ENCODE measurements around the gene ROR2.

DNA sequence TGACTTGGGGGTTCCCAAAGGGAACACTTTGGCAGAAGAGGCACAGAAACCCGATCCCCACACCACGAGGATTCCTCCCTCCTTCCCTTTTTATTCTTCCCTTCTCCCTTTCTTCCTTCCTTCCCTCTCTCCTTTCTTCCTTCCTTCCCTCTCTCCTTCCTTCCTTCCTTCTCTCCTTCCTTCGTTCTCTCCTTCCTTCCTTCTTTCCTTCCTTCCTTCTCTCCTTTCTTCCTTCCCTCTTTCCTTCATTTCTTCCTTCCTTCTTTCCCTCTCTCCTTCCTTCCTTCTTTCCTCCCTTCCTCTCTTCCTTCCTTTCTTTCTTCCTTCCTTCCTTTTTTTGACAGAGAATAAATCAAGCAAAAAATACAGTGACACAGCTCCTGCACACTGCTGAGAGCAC lies 358.4 kb downstream of the ROR2 start:
- TF ChIP-seq CEBPB (IDR thresholded peaks at IDR 0.05) (no peak), TAF1 (IDR thresholded peaks at IDR 0.05; ENCODE audit: low read depth) (no peak), CREB1 (IDR thresholded peaks at IDR 0.05; ENCODE audit: low read depth) (no peak), TCF12 (IDR thresholded peaks at IDR 0.05; ENCODE audit: low read depth) (no peak), RAD21 (IDR thresholded peaks at IDR 0.05; ENCODE audit: low read depth) (no peak), EP300 (IDR thresholded peaks at IDR 0.05; ENCODE audit: borderline replicate concordance) (no peak), TEAD4 (IDR thresholded peaks at IDR 0.05) (no peak), EGR1 (IDR thresholded peaks at IDR 0.05) (no peak), FOXM1 (IDR thresholded peaks at IDR 0.05; ENCODE audit: borderline replicate concordance, low read depth) (no peak), NFIC (IDR thresholded peaks at IDR 0.05) (no peak), ZBTB7A (IDR thresholded peaks at IDR 0.05; ENCODE audit: low read depth) (no peak)
- TF ChIP-seq, protein P1, sequence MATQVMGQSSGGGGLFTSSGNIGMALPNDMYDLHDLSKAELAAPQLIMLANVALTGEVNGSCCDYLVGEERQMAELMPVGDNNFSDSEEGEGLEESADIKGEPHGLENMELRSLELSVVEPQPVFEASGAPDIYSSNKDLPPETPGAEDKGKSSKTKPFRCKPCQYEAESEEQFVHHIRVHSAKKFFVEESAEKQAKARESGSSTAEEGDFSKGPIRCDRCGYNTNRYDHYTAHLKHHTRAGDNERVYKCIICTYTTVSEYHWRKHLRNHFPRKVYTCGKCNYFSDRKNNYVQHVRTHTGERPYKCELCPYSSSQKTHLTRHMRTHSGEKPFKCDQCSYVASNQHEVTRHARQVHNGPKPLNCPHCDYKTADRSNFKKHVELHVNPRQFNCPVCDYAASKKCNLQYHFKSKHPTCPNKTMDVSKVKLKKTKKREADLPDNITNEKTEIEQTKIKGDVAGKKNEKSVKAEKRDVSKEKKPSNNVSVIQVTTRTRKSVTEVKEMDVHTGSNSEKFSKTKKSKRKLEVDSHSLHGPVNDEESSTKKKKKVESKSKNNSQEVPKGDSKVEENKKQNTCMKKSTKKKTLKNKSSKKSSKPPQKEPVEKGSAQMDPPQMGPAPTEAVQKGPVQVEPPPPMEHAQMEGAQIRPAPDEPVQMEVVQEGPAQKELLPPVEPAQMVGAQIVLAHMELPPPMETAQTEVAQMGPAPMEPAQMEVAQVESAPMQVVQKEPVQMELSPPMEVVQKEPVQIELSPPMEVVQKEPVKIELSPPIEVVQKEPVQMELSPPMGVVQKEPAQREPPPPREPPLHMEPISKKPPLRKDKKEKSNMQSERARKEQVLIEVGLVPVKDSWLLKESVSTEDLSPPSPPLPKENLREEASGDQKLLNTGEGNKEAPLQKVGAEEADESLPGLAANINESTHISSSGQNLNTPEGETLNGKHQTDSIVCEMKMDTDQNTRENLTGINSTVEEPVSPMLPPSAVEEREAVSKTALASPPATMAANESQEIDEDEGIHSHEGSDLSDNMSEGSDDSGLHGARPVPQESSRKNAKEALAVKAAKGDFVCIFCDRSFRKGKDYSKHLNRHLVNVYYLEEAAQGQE (IDR thresholded peaks at IDR 0.05; ENCODE audit: low read depth): no peak
- TF ChIP-seq, protein P2, sequence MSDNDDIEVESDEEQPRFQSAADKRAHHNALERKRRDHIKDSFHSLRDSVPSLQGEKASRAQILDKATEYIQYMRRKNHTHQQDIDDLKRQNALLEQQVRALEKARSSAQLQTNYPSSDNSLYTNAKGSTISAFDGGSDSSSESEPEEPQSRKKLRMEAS (IDR thresholded peaks at IDR 0.05): no peak
- TF ChIP-seq, protein P3, sequence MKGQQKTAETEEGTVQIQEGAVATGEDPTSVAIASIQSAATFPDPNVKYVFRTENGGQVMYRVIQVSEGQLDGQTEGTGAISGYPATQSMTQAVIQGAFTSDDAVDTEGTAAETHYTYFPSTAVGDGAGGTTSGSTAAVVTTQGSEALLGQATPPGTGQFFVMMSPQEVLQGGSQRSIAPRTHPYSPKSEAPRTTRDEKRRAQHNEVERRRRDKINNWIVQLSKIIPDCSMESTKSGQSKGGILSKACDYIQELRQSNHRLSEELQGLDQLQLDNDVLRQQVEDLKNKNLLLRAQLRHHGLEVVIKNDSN (IDR thresholded peaks at IDR 0.05): no peak

Measured in Ishikawa (cell line).